ENCODE results near the gene ACTG2. TPM values are rescaled to one million over a fixed set of nuclear protein-coding genes. Genes with fewer than 3 reads are reported as not detected.

ACTG2 gene
- total RNA-seq, 1 experiment from 2014 or later: not detected

- H3K4me2 ChIP-seq: no peak overlapping the region
- TF ChIP-seq CTCF (conservative IDR thresholded peaks at IDR 0.05) (no peak), EZH2 (IDR thresholded peaks at IDR 0.05; ENCODE audit: low read depth) (no peak)
- POLR2A ChIA-PET (ENCODE audit: unreplicated experiment): no interaction called here
Measured at GRCh38 chr2:73897240-73897583, 4.4 kb downstream of the ACTG2 start.

DNA sequence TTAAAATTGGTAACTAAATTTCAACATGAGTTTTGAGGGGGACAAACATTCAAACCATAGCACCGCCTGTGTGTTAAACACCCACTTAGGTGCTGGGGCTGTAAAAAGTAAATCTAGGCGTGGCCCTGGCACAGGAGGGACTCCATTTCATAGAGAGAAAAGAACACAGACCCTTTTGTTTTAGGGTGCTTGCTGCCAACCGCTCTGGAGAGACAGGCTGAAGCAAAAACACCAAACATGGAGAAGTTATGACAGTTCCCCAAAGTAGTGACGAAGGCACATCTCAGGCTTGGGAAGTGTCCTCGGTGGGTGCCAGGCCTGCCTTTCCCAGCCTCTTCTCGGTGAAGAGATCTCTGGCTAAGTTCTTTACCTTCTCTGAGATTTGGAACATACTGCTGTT lies 5.1 kb downstream of the ACTG2 start:
- intact Hi-C loops (cut with micrococcal nuclease; ENCODE audit: unreplicated experiment): no loop called here
- H3K27ac ChIP-seq: no peak overlapping the region

More at GRCh38 chr2:73897240-73897583, 4.4 kb downstream of the ACTG2 start:
- no peaks in the 10 kb centered on the region for H3K9me2 ChIP-seq (ENCODE audit: insufficient read depth)
- no TSS peak for BruUV-seq (replicated peaks)
- 0 out of 2 replicates have a peak overlapping the region, but pooled peaks have one; percentile 34 for H2AFZ ChIP-seq
- no peaks in the 10 kb centered on the region for H3K9me3 ChIP-seq (ENCODE audit: insufficient read depth, low read depth)
- CTCF ChIA-PET: no interaction called here
- H3K36me3 ChIP-seq (ENCODE audit: low read depth): no peaks in the 10 kb centered on the region
- DNase-seq: no peak
- no peaks in the 10 kb centered on the region for H3K79me2 ChIP-seq (ENCODE audit: low read depth)
- H3K27me3 ChIP-seq (ENCODE audit: insufficient read depth, low read depth): no peaks in the 10 kb centered on the region
- H4K20me1 ChIP-seq (ENCODE audit: insufficient read depth): no peaks in the 10 kb centered on the region
- intact Hi-C loops (cut with micrococcal nuclease; ENCODE audit: unreplicated experiment): no loop called here
- no peak overlapping the region for H3K27ac ChIP-seq
- H3K4me3 ChIP-seq: no peak overlapping the region
- no peaks in the 10 kb centered on the region for H3K4me1 ChIP-seq (replicated peaks; ENCODE audit: insufficient read depth)
- no peaks in the 10 kb centered on the region for H3F3A ChIP-seq (ENCODE audit: insufficient read depth, low read depth)

DNA sequence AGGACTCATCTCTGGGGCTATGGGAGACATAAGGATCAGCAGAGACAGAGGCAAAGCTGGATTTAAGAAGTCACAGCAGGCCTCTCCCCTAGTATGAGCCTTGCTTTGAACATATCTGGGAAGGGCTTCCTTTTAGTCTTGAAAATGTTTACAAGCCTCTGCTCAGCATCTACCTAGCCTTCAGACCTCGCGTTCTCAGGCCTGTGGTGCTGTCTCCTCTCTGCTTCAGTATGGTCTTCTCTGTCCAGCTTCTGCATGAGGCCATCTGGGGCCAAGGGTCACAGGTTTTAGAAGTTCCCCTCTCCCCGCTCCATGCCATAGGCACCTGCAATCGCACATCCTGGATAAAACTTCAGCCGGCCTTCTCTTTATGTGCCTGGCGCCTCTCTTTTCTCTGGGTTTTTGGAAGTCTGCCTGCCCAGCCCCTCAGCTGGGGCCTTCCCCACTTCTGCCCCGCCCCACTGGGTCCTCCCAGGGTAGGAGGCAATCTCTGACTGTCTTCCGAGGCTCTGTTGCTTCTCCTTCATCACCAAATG lies 7.1 kb downstream of the ACTG2 start:
- no peak for TF ChIP-seq CTCF (conservative IDR thresholded peaks at IDR 0.05)
- no peak overlapping the region for H3K27ac ChIP-seq
- H3K4me3 ChIP-seq: no peak overlapping the region
- no peaks in the 10 kb centered on the region; the same call in 1 of the 2 replicates for H3K9me2 ChIP-seq (ENCODE audit: insufficient read depth)
- H3F3A ChIP-seq (ENCODE audit: insufficient read depth, low read depth): no peaks in the 10 kb centered on the region
- intact Hi-C loops (cut with micrococcal nuclease; ENCODE audit: unreplicated experiment): no loop called here
- no peak overlapping the region for H2AFZ ChIP-seq
- H3K4me2 ChIP-seq: no peak overlapping the region
- H3K36me3 ChIP-seq (ENCODE audit: low read depth): no peaks in the 10 kb centered on the region
- no peak for DNase-seq
- H4K20me1 ChIP-seq (ENCODE audit: insufficient read depth): no peaks in the 10 kb centered on the region
- CTCF ChIA-PET: no interaction called here
- no peaks in the 10 kb centered on the region for H3K4me1 ChIP-seq (replicated peaks; ENCODE audit: insufficient read depth)
- no TSS peak for BruUV-seq (replicated peaks)
- POLR2A ChIA-PET (ENCODE audit: unreplicated experiment): no interaction called here
- H3K27me3 ChIP-seq (ENCODE audit: insufficient read depth, low read depth): no peaks in the 10 kb centered on the region
- H3K9me3 ChIP-seq (ENCODE audit: insufficient read depth, low read depth): no peaks in the 10 kb centered on the region
- no peaks in the 10 kb centered on the region for H3K79me2 ChIP-seq (ENCODE audit: low read depth)

More for the DNA sequence above, 5.1 kb downstream of the ACTG2 start:
- no peak for DNase-seq
- ChIA-PET CTCF (interaction anchor here (0.7 kb wide), 1 partner anchor 809 kb away, joined by 5 read pairs; no protein-coding TSS in a partner anchor), POLR2A (ENCODE audit: unreplicated experiment) (no interaction called here)
- no peaks in the 10 kb centered on the region for H3K27me3 ChIP-seq (ENCODE audit: insufficient read depth, low read depth)
- no peak overlapping the region for H2AFZ ChIP-seq
- H3K36me3 ChIP-seq (ENCODE audit: low read depth): no peaks in the 10 kb centered on the region
- no peaks in the 10 kb centered on the region for H3K9me3 ChIP-seq (ENCODE audit: insufficient read depth, low read depth)
- H4K20me1 ChIP-seq (ENCODE audit: insufficient read depth): no peaks in the 10 kb centered on the region
- no peaks in the 10 kb centered on the region; the same call in 1 of the 2 replicates for H3K9me2 ChIP-seq (ENCODE audit: insufficient read depth)
- H3F3A ChIP-seq (ENCODE audit: insufficient read depth, low read depth): no peaks in the 10 kb centered on the region
- no peaks in the 10 kb centered on the region for H3K4me1 ChIP-seq (replicated peaks; ENCODE audit: insufficient read depth)
- H3K4me3 ChIP-seq: no peak overlapping the region
- H3K4me2 ChIP-seq: no peak overlapping the region
- BruUV-seq (replicated peaks): no TSS peak
- TF ChIP-seq EZH2 (IDR thresholded peaks at IDR 0.05; ENCODE audit: low read depth) (no peak), CTCF (conservative IDR thresholded peaks at IDR 0.05) (no peak)
- H3K79me2 ChIP-seq (ENCODE audit: low read depth): no peaks in the 10 kb centered on the region
